ENCODE measurements around the gene BNC2.

DNA sequence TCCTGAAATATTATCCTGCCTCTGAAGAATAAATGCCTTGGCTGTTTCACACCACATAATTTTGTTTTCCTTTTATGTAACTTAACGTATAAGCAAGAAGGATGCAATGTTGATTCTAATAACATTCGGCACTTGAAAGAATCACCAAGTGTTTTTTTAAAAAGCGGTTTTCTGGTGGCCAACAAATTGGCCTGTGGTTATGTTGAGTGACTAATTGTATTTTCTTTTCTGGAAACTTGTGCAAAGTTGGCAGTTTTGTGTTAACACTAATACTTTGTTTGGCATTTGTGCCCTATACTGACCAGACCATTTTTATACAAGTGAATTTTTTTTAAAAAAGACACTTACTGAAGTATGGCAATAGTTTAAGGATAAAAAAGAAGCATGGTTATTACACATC is 452.7 kb downstream of the BNC2 start:
- TF ChIP-seq ZNF24 (tag by site-specific recombination; IDR thresholded peaks at IDR 0.05) (no peak), CTCF (tag by site-specific recombination; IDR thresholded peaks at IDR 0.05) (no peak), ZBTB11 (tag by site-specific recombination; conservative IDR thresholded peaks at IDR 0.05; ENCODE audit: low read depth) (no peak), REST (tag by site-specific recombination; IDR thresholded peaks at IDR 0.05) (no peak)

Data from HEK293 (cell line).